Measurements from ENCODE around the gene BDH1.

The BDH1 gene

GRCh38 chr3:197546307-197547085 lies 9.3 kb downstream of the BDH1 start:
- H3K9ac ChIP-seq (ENCODE audit: insufficient read length): no peak overlapping the region
- no peaks in the 10 kb centered on the region for H3K9me3 ChIP-seq (ENCODE audit: low read depth, low read length)
- no peaks in the 10 kb centered on the region; the same call in 1 of the 2 replicates for H3K36me3 ChIP-seq (ENCODE audit: insufficient read depth, low read length)
- TF ChIP-seq POLR2AphosphoS5 (IDR thresholded peaks at IDR 0.05; ENCODE audit: borderline replicate concordance, low read depth, low read length) (no peak), EZH2 (IDR thresholded peaks at IDR 0.05) (no peak), FOXP2 (optimal IDR thresholded peaks at IDR 0.05; ENCODE audit: control extremely low read depth, extremely low read length, insufficient read depth) (no peak)
- no peak overlapping the region for H3K4me3 ChIP-seq
- no peak overlapping the region for H3K27ac ChIP-seq
- no peak for DNase-seq (ENCODE audit: low read depth, low spot score)

- H3K4me3 ChIP-seq: no peak overlapping the region
- no peak overlapping the region for H3K9ac ChIP-seq (ENCODE audit: insufficient read length)
- H3K9me3 ChIP-seq (ENCODE audit: low read depth, low read length): no peaks in the 10 kb centered on the region
- no peak overlapping the region for H3K27ac ChIP-seq
- no peak for TF ChIP-seq POLR2AphosphoS5 (IDR thresholded peaks at IDR 0.05; ENCODE audit: borderline replicate concordance, low read depth, low read length)
- no peak for TF ChIP-seq FOXP2 (optimal IDR thresholded peaks at IDR 0.05; ENCODE audit: control extremely low read depth, extremely low read length, insufficient read depth)
- TF ChIP-seq EZH2 (IDR thresholded peaks at IDR 0.05): no peak
- no peaks in the 10 kb centered on the region; the same call in 1 of the 2 replicates for H3K36me3 ChIP-seq (ENCODE audit: insufficient read depth, low read length)
- no peak for DNase-seq (ENCODE audit: low read depth, low spot score)
Observed at GRCh38 chr3:197545571-197545970, 10.2 kb downstream of the BDH1 start.

- Histone ChIP-seq H3K27ac (no peak overlapping the region), H3K9me3 (ENCODE audit: low read depth, low read length) (no peaks in the 10 kb centered on the region), H3K4me3 (no peak overlapping the region), H3K9ac (ENCODE audit: insufficient read length) (no peak overlapping the region), H3K36me3 (ENCODE audit: insufficient read depth, low read length) (no peaks in the 10 kb centered on the region; the same call in 1 of the 2 replicates)
- no peak for TF ChIP-seq EZH2 (IDR thresholded peaks at IDR 0.05)
- TF ChIP-seq FOXP2 (optimal IDR thresholded peaks at IDR 0.05; ENCODE audit: control extremely low read depth, extremely low read length, insufficient read depth): no peak
- no peak for TF ChIP-seq POLR2AphosphoS5 (IDR thresholded peaks at IDR 0.05; ENCODE audit: borderline replicate concordance, low read depth, low read length)
- no peak for DNase-seq (ENCODE audit: low read depth, low spot score)
Observed at GRCh38 chr3:197545101-197545500, 10.7 kb downstream of the BDH1 start.

GRCh38 chr3:197542741-197543454 lies 12.9 kb downstream of the BDH1 start:
- no peaks in the 10 kb centered on the region for H3K9me3 ChIP-seq (ENCODE audit: low read depth, low read length)
- no peak for DNase-seq (ENCODE audit: low read depth, low spot score)
- TF ChIP-seq EZH2 (IDR thresholded peaks at IDR 0.05) (no peak), FOXP2 (optimal IDR thresholded peaks at IDR 0.05; ENCODE audit: control extremely low read depth, extremely low read length, insufficient read depth) (no peak), POLR2AphosphoS5 (IDR thresholded peaks at IDR 0.05; ENCODE audit: borderline replicate concordance, low read depth, low read length) (no peak)
- H3K4me3 ChIP-seq: no peak overlapping the region
- no peak overlapping the region for H3K27ac ChIP-seq
- no peaks in the 10 kb centered on the region; the same call in 1 of the 2 replicates for H3K36me3 ChIP-seq (ENCODE audit: insufficient read depth, low read length)
- no peak overlapping the region for H3K9ac ChIP-seq (ENCODE audit: insufficient read length)

- Histone ChIP-seq H3K27ac (no peak overlapping the region), H3K9me3 (ENCODE audit: low read depth, low read length) (no peaks in the 10 kb centered on the region), H3K36me3 (ENCODE audit: insufficient read depth, low read length) (no peaks in the 10 kb centered on the region; the same call in 1 of the 2 replicates), H3K4me3 (no peak overlapping the region), H3K9ac (ENCODE audit: insufficient read length) (no peak overlapping the region)
- TF ChIP-seq POLR2AphosphoS5 (IDR thresholded peaks at IDR 0.05; ENCODE audit: borderline replicate concordance, low read depth, low read length) (no peak), FOXP2 (optimal IDR thresholded peaks at IDR 0.05; ENCODE audit: control extremely low read depth, extremely low read length, insufficient read depth) (no peak), EZH2 (IDR thresholded peaks at IDR 0.05) (no peak)
- no peak for DNase-seq (ENCODE audit: low read depth, low spot score)
Observed at GRCh38 chr3:197541756-197542539, 13.8 kb downstream of the BDH1 start.

- no peak overlapping the region for H3K27ac ChIP-seq
- no peaks in the 10 kb centered on the region for H3K9me3 ChIP-seq (ENCODE audit: low read depth, low read length)
- no peaks in the 10 kb centered on the region; the same call in 1 of the 2 replicates for H3K36me3 ChIP-seq (ENCODE audit: insufficient read depth, low read length)
- no peak overlapping the region for H3K9ac ChIP-seq (ENCODE audit: insufficient read length)
- TF ChIP-seq POLR2AphosphoS5 (IDR thresholded peaks at IDR 0.05; ENCODE audit: borderline replicate concordance, low read depth, low read length) (no peak), EZH2 (IDR thresholded peaks at IDR 0.05) (no peak), FOXP2 (optimal IDR thresholded peaks at IDR 0.05; ENCODE audit: control extremely low read depth, extremely low read length, insufficient read depth) (no peak)
- DNase-seq (ENCODE audit: low read depth, low spot score): no peak
- H3K4me3 ChIP-seq: no peak overlapping the region
Observed at GRCh38 chr3:197540961-197541377, 14.8 kb downstream of the BDH1 start.

- Histone ChIP-seq H3K9me3 (ENCODE audit: low read depth, low read length) (no peaks in the 10 kb centered on the region), H3K4me3 (no peak overlapping the region), H3K27ac (no peak overlapping the region), H3K36me3 (ENCODE audit: insufficient read depth, low read length) (no peaks in the 10 kb centered on the region; the same call in 1 of the 2 replicates), H3K9ac (ENCODE audit: insufficient read length) (no peak overlapping the region)
- DNase-seq (ENCODE audit: low read depth, low spot score): no peak
- TF ChIP-seq EZH2 (IDR thresholded peaks at IDR 0.05): no peak
- no peak for TF ChIP-seq FOXP2 (optimal IDR thresholded peaks at IDR 0.05; ENCODE audit: control extremely low read depth, extremely low read length, insufficient read depth)
- TF ChIP-seq POLR2AphosphoS5 (IDR thresholded peaks at IDR 0.05; ENCODE audit: borderline replicate concordance, low read depth, low read length): no peak
Observed at GRCh38 chr3:197539651-197540051, 16.1 kb downstream of the BDH1 start.
